GM21723 (cell line): Measurements from ENCODE around the gene PPFIBP1.

Source experiments
- ATAC-seq: cut with Tn5 transposase; IDR thresholded peaks from one replicate; pipeline ENCODE4 v1.9.1; 2021; ENCODE audit warnings: mild to moderate bottlenecking, moderate library complexity; ENCODE audit not compliant: unreplicated experiment

The PPFIBP1 gene

GRCh38 chr12:27511723-27512045 is 12.3 kb upstream of the PPFIBP1 start:
- ATAC-seq = no peak

- no peak for ATAC-seq
These were observed 10.7 kb upstream of the PPFIBP1 start for GRCh38 chr12:27513155-27513824.

GRCh38 chr12:27515671-27516070 is 8.3 kb upstream of the PPFIBP1 start:
- ATAC-seq = no peak

- ATAC-seq = no peak
These were observed 7.4 kb upstream of the PPFIBP1 start for GRCh38 chr12:27516625-27517024.

- no peak for ATAC-seq
These were observed 6.5 kb upstream of the PPFIBP1 start for GRCh38 chr12:27517546-27517945.

- no peak for ATAC-seq
These were observed 5.9 kb upstream of the PPFIBP1 start for GRCh38 chr12:27517961-27518665.

- ATAC-seq = no peak
These were observed 2.9 kb upstream of the PPFIBP1 start for GRCh38 chr12:27521066-27521465.

GRCh38 chr12:27521981-27522380 is 2.0 kb upstream of the PPFIBP1 start:
- no peak for ATAC-seq

GRCh38 chr12:27523305-27523641 is 733 bp upstream of the PPFIBP1 start:
- ATAC-seq = peak; percentile 11

GRCh38 chr12:27524494-27524835 is 459 bp downstream of the PPFIBP1 start:
- ATAC-seq = peak; percentile 3

GRCh38 chr12:27524839-27525753 is 1.1 kb downstream of the PPFIBP1 start:
- no peak for ATAC-seq

GRCh38 chr12:27527512-27527911 is 3.5 kb downstream of the PPFIBP1 start:
- no peak for ATAC-seq

- no peak for ATAC-seq
These were observed 4.8 kb downstream of the PPFIBP1 start for GRCh38 chr12:27528788-27529187.

GRCh38 chr12:27530157-27530922 is 6.3 kb downstream of the PPFIBP1 start:
- ATAC-seq = no peak

GRCh38 chr12:27531896-27532295 is 7.9 kb downstream of the PPFIBP1 start:
- no peak for ATAC-seq

GRCh38 chr12:27534060-27534764 is 10.2 kb downstream of the PPFIBP1 start:
- ATAC-seq = peak; percentile 54

- ATAC-seq = no peak
These were observed 10.8 kb downstream of the PPFIBP1 start for GRCh38 chr12:27534765-27535161.

- ATAC-seq = peak; percentile 49
These were observed 11.3 kb downstream of the PPFIBP1 start for GRCh38 chr12:27535318-27535717.

GRCh38 chr12:27537855-27538675 is 14.1 kb downstream of the PPFIBP1 start:
- ATAC-seq = no peak

GRCh38 chr12:27539191-27539631 is 15.2 kb downstream of the PPFIBP1 start:
- no peak for ATAC-seq
